Stimulated activated CD8-positive, alpha-beta memory T cell treated with anti-CD3 and anti-CD28 coated beads, Interleukin-12 subunit alpha, Interleukin-12 subunit beta, amount 100 ng/mL, for 24 hours (primary cell): ENCODE data around the gene AAK1.
"Not testable (repeated sequence)": the region's sequence is repeated elsewhere in the genome, so short reads cannot be mapped to it uniquely, and the experiment has no call there.

Experiments used
- DNase-seq: peaks from one replicate; pipeline ENCODE4 v3.0.0-alpha.2; 2020; ENCODE audit errors: extremely low read depth

Gene AAK1

GRCh38 chr2:69659941-69660483, 16.5 kb upstream of the AAK1 start:
- no peak for DNase-seq

DNA sequence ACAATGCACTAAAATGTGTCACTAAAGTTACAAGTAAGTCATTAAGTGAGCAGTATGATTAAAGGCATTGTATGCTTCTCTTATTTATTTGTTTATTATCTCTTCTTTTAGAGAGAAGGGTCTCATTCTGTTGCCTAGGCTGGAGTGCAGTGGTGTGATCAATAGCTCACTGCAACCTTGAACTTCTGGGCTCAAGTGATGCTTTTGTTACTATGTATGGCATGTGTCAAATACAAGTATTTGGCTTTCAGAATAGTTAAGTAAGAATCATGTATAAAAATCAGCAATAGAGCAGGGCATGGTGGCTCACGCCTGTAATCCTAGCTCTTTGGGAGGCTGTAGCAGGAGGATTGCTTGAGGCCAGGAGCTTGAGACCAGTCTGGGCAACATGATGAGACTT, 15.8 kb upstream of the AAK1 start:
- no peak for DNase-seq

DNA sequence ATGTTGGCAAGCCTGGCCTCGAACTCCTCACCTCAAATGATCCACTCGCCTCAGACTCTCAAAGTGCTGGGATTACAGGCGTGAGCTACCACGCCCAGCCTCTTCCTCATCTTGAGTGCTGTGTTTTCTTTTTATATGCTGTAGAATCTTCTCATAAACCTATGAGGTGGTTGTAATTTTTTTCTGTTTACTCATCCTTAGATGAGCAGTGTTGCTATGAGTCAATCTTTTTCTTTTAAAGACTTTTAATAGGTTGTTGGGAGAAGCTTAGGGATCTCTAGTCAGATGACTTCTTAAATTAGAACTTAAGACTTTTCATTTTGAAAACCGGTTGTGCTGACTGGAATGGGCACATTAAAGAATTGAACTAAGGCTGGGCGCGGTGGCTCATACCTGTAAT, 8.7 kb upstream of the AAK1 start:
- DNase-seq, result no peak

GRCh38 chr2:69647196-69647595, 3.7 kb upstream of the AAK1 start:
- not testable (repeated sequence) for DNase-seq

GRCh38 chr2:69646714-69647113, 3.2 kb upstream of the AAK1 start:
- no peak for DNase-seq

DNA sequence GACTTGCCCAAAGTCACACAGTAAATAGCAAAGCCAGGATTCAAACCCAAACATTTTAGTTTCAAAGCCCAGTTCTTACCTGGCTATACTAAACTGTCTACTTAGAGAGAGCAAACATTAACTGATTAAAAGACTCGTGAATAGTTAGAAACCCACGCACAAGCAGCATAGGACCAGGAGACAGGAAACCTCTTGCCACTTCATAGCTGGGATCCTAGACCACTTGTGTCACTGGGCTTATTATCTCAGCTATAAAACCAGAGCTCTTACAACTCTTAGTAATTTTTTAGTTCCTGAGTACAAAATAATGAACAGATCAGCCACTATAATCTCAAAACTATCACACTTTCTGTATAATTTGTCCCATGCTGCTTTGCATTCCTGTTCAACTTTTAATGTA, 2.4 kb upstream of the AAK1 start:
- no peak for DNase-seq

- no peak for DNase-seq
Measured at GRCh38 chr2:69645031-69645431, 1.5 kb upstream of the AAK1 start.

GRCh38 chr2:69644506-69644979, 1.0 kb upstream of the AAK1 start:
- DNase-seq, result no peak

DNA sequence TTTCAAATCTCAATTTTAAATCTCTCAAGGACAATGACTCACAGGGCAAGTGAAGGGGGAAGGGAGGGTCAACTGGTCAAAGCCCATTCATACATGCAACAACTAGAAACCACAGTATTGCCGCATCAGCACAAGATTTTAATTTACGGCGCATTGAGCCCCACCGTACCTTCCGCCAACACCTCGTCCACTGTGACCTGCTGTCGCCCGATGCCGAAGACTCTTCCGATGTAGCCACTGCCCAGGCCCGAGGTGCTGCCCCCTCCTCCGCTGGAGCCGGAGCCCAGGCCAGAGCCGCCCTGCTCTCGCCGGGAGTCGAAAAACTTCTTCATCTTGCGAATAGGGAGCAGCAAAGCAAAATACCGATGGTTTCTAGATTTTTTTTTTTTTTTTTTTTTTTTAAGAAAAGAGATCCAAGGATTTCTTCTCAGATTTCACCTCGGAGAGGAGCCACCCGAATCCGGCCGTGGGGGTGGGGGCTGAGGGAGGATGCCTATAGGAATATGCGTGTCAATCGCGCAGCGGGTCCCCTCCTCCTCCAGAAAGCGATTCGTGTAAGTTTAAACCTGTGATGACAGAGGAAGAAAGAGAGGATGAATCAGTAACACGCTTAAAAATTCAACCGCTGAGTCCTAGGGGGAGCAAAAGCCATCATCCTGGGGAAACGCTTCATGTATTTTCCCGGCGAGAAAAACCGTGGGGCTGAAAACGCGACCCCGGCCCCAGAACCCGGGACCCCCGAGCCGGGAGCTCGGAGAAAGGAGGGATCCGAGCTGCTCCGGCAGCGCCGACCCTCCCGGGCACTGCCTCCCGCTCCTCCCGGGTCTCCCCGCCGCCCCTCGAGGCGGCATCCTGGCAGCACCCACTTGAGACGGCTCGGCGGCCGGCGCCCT, 584 bp downstream of the AAK1 start:
- DNase-seq, result no peak

- DNase-seq, result no peak
Measured at GRCh38 chr2:69641887-69642708, 1.4 kb downstream of the AAK1 start.

DNA sequence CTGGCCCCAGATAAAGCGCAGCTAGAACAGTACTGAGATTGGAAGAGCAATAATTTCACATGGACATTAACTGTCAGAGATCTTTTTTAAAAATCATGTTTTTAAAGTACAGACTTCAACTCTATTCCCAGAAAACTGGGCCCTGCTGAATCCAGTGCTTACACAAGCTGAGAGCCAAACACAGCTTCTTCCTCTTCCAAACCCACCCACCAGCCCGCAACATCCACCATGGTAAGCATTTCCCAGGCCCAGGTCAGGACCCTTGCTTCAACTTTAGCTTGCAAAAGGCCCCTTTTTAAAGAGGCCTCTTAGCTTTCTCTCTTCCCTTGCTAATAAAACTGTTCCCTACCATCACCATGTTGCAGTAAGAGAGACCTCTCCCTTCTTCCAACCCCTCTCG, 2.1 kb downstream of the AAK1 start:
- no peak for DNase-seq

GRCh38 chr2:69639266-69639665, 4.3 kb downstream of the AAK1 start:
- DNase-seq, result no peak

- no peak for DNase-seq
Measured at GRCh38 chr2:69638630-69639029, 4.9 kb downstream of the AAK1 start.

DNA sequence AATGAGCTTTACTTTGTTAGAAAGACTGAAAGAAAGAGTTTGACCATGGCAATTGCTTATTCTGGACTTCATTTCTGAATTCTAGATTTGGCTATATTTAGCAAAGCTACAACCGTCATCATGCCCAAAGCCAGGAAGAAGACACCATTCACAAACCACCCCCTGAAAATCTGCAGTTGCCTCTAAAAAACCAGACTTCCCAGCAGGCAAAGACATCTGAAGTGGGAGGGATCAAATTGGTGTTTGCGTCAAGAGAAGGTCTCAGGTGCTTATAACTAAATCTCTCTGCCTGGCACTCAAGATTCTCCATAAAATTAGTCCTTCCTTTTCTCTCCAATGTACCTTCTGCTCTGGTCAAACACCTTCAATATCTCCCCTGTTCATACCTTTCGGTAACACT, 5.6 kb downstream of the AAK1 start:
- DNase-seq, result no peak

DNA sequence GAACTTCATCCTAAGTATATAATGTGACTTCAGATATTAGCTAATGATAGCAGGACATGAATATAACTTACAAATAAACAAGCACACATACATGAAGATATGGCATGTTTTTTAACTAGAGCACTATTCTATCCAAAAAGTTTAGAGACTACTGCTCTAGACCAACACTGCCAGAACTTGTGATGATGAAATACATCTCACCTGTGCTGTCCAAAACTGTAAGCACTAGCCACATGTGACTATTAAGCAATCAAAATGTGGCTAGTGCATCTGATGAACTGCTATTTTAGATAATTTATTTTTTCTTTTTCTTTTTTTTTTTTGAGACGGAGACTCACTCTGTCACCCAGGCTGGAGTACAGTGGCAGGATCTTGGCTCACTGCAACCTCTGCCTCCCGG, 7.1 kb downstream of the AAK1 start:
- no peak for DNase-seq

DNA sequence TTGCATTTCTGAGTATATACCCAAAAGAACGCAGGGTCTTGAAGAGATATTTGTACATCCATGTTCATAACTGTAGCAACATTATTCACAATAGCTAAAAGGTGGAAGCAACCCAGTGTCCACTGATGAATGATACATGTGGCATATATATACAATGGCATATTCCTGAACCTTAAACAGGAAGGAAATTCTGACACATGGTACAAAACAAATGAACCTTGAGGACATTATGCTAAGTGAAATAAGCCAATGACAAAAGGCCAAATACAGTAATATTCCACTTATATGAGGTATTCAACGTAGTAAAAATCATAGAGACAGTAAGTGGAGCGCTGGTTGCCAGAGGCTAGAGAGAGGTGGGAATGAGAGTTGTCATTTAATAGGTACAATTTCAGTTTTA, 8.1 kb downstream of the AAK1 start:
- DNase-seq, result no peak

- DNase-seq, result no peak
Measured at GRCh38 chr2:69634196-69634821, 9.2 kb downstream of the AAK1 start.

DNA sequence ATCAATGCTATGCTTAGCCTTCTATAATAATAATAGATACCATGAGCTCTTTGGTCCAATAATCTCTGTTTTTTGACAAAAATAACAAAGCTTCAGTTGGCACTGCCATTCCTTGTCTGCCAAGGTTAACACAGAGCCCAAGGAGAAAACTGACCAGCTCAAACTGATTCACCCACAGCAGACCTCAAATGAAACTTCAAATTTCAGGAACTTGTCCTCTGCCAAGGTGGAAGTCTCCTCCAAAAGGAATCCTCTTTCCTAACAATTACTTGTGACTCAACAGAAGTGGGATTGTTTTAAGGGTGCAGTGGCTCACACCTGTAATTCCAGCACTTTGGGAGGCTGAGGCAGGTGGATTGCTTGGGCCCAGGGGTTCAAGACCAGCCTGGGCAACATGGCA, 12.1 kb downstream of the AAK1 start:
- no peak for DNase-seq

DNA sequence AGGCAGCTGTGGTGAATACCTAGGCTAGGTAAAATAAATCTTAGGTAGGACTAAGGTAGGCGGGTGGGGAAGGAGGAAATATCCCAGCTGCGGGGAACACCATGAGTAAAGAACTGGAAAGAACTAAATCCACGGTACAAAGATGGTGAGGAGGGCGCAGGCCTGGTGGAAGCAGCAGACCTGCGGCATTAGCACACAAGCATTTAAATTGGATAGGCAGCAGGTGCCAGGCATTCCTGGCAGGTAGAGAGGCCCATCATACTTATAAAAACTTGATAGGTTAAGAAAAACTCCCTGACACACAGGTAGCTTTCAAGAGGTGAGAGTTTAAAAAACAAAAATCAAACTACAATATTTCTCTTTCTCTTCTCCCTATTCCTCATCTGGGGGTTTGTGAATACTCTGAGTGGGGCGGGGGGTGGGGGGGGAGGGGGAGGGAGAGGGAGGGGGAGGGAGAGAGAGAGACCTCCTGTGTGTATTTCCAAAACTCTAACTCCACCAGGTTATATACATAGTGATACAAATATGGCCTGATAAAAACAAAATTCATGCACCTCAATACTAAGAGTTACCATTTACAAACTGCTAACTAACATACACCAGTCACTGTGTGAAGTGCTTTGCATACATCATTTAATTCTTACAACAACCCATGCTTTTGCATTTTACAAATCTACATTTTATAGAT, 13.5 kb downstream of the AAK1 start:
- DNase-seq, result no peak

GRCh38 chr2:69628325-69629021, 15.1 kb downstream of the AAK1 start:
- DNase-seq, result no peak
